Measurements from ENCODE around the gene OR2T2. TPM values are rescaled to one million over a fixed set of nuclear protein-coding genes. Genes with fewer than 3 reads are reported as not detected.
"Not testable (repeated sequence)": the region's sequence is repeated elsewhere in the genome, so short reads cannot be mapped to it uniquely, and the experiment has no call there.

OR2T2 gene
- total and polyA plus RNA-seq, 2 donors (not counting 1 experiment from before 2014, with no cell fraction given), result not detected

GRCh38 chr1:248434913-248435312, 10.5 kb upstream of the OR2T2 start:
- not testable (repeated sequence) for H3K27me3 ChIP-seq (ENCODE audit: control insufficient read depth, insufficient read depth, low read length); H4K20me1 ChIP-seq (ENCODE audit: control insufficient read depth, extremely low read depth, insufficient read depth, low read length); H3K9ac ChIP-seq (ENCODE audit: insufficient read depth, low read length); H3K4me3 ChIP-seq (replicated peaks in 1 of 4; ENCODE audit: control extremely low read depth in 1 of 4, insufficient read depth in 1 of 4, low read depth in 3 of 4, low read length in 4 of 4); H3K79me2 ChIP-seq (ENCODE audit: control insufficient read depth, insufficient read depth, low read length); H3K36me3 ChIP-seq (ENCODE audit: control insufficient read depth, insufficient read depth, low read length); H3K27ac ChIP-seq (ENCODE audit: insufficient read depth, low read length); H3K4me1 ChIP-seq (ENCODE audit: control insufficient read depth, extremely low read depth, insufficient read depth, low read length); H3K4me2 ChIP-seq (ENCODE audit: extremely low read depth, insufficient read depth, low read length); H3K9me3 ChIP-seq (ENCODE audit: control insufficient read depth, insufficient read depth, low read depth, low read length); H2AFZ ChIP-seq (ENCODE audit: low read length); DNase-seq (ENCODE audit: low read depth in 2 of 2)

- H3K4me1 ChIP-seq (ENCODE audit: control insufficient read depth, extremely low read depth, insufficient read depth, low read length); H3K9ac ChIP-seq (ENCODE audit: insufficient read depth, low read length); H3K27ac ChIP-seq (ENCODE audit: insufficient read depth, low read length); H3K4me3 ChIP-seq (replicated peaks in 1 of 4; ENCODE audit: control extremely low read depth in 1 of 4, insufficient read depth in 1 of 4, low read depth in 3 of 4, low read length in 4 of 4); H3K4me2 ChIP-seq (ENCODE audit: extremely low read depth, insufficient read depth, low read length); DNase-seq (ENCODE audit: low read depth in 2 of 2); H3K9me3 ChIP-seq (ENCODE audit: control insufficient read depth, insufficient read depth, low read depth, low read length); H4K20me1 ChIP-seq (ENCODE audit: control insufficient read depth, extremely low read depth, insufficient read depth, low read length); H3K36me3 ChIP-seq (ENCODE audit: control insufficient read depth, insufficient read depth, low read length); H2AFZ ChIP-seq (ENCODE audit: low read length); H3K79me2 ChIP-seq (ENCODE audit: control insufficient read depth, insufficient read depth, low read length); H3K27me3 ChIP-seq (ENCODE audit: control insufficient read depth, insufficient read depth, low read length): not testable (repeated sequence)
Observed at GRCh38 chr1:248436303-248436702, 9.1 kb upstream of the OR2T2 start.

- H3K4me1 ChIP-seq (ENCODE audit: control insufficient read depth, extremely low read depth, insufficient read depth, low read length); H3K4me3 ChIP-seq (replicated peaks in 1 of 4; ENCODE audit: control extremely low read depth in 1 of 4, insufficient read depth in 1 of 4, low read depth in 3 of 4, low read length in 4 of 4); H3K79me2 ChIP-seq (ENCODE audit: control insufficient read depth, insufficient read depth, low read length); H3K4me2 ChIP-seq (ENCODE audit: extremely low read depth, insufficient read depth, low read length); H4K20me1 ChIP-seq (ENCODE audit: control insufficient read depth, extremely low read depth, insufficient read depth, low read length); H3K9ac ChIP-seq (ENCODE audit: insufficient read depth, low read length); H3K36me3 ChIP-seq (ENCODE audit: control insufficient read depth, insufficient read depth, low read length); DNase-seq (ENCODE audit: low read depth in 2 of 2); H3K9me3 ChIP-seq (ENCODE audit: control insufficient read depth, insufficient read depth, low read depth, low read length); H3K27me3 ChIP-seq (ENCODE audit: control insufficient read depth, insufficient read depth, low read length); H2AFZ ChIP-seq (ENCODE audit: low read length); H3K27ac ChIP-seq (ENCODE audit: insufficient read depth, low read length): not testable (repeated sequence)
Observed at GRCh38 chr1:248438668-248439067, 6.8 kb upstream of the OR2T2 start.

- H2AFZ ChIP-seq (ENCODE audit: low read length); H3K36me3 ChIP-seq (ENCODE audit: control insufficient read depth, insufficient read depth, low read length); H3K79me2 ChIP-seq (ENCODE audit: control insufficient read depth, insufficient read depth, low read length); H3K9me3 ChIP-seq (ENCODE audit: control insufficient read depth, insufficient read depth, low read depth, low read length); DNase-seq (ENCODE audit: low read depth in 2 of 2); H3K4me1 ChIP-seq (ENCODE audit: control insufficient read depth, extremely low read depth, insufficient read depth, low read length); H3K27ac ChIP-seq (ENCODE audit: insufficient read depth, low read length); H3K4me3 ChIP-seq (replicated peaks in 1 of 4; ENCODE audit: control extremely low read depth in 1 of 4, insufficient read depth in 1 of 4, low read depth in 3 of 4, low read length in 4 of 4); H3K9ac ChIP-seq (ENCODE audit: insufficient read depth, low read length); H3K4me2 ChIP-seq (ENCODE audit: extremely low read depth, insufficient read depth, low read length); H4K20me1 ChIP-seq (ENCODE audit: control insufficient read depth, extremely low read depth, insufficient read depth, low read length); H3K27me3 ChIP-seq (ENCODE audit: control insufficient read depth, insufficient read depth, low read length): not testable (repeated sequence)
Observed at GRCh38 chr1:248439283-248439682, 6.2 kb upstream of the OR2T2 start.

- not testable (repeated sequence) for H4K20me1 ChIP-seq (ENCODE audit: control insufficient read depth, extremely low read depth, insufficient read depth, low read length); H3K36me3 ChIP-seq (ENCODE audit: control insufficient read depth, insufficient read depth, low read length); H3K4me1 ChIP-seq (ENCODE audit: control insufficient read depth, extremely low read depth, insufficient read depth, low read length); H3K9ac ChIP-seq (ENCODE audit: insufficient read depth, low read length); H3K4me3 ChIP-seq (replicated peaks in 1 of 4; ENCODE audit: control extremely low read depth in 1 of 4, insufficient read depth in 1 of 4, low read depth in 3 of 4, low read length in 4 of 4); H2AFZ ChIP-seq (ENCODE audit: low read length); H3K27me3 ChIP-seq (ENCODE audit: control insufficient read depth, insufficient read depth, low read length); H3K9me3 ChIP-seq (ENCODE audit: control insufficient read depth, insufficient read depth, low read depth, low read length); H3K79me2 ChIP-seq (ENCODE audit: control insufficient read depth, insufficient read depth, low read length); H3K4me2 ChIP-seq (ENCODE audit: extremely low read depth, insufficient read depth, low read length); DNase-seq (ENCODE audit: low read depth in 2 of 2); H3K27ac ChIP-seq (ENCODE audit: insufficient read depth, low read length)
Observed at GRCh38 chr1:248442500-248443277, 2.7 kb upstream of the OR2T2 start.

- not testable (repeated sequence) for H3K36me3 ChIP-seq (ENCODE audit: control insufficient read depth, insufficient read depth, low read length); H3K4me3 ChIP-seq (replicated peaks in 1 of 4; ENCODE audit: control extremely low read depth in 1 of 4, insufficient read depth in 1 of 4, low read depth in 3 of 4, low read length in 4 of 4); H3K27ac ChIP-seq (ENCODE audit: insufficient read depth, low read length); H3K9me3 ChIP-seq (ENCODE audit: control insufficient read depth, insufficient read depth, low read depth, low read length); DNase-seq (ENCODE audit: low read depth in 2 of 2); H4K20me1 ChIP-seq (ENCODE audit: control insufficient read depth, extremely low read depth, insufficient read depth, low read length); H3K4me1 ChIP-seq (ENCODE audit: control insufficient read depth, extremely low read depth, insufficient read depth, low read length); H3K79me2 ChIP-seq (ENCODE audit: control insufficient read depth, insufficient read depth, low read length); H2AFZ ChIP-seq (ENCODE audit: low read length); H3K4me2 ChIP-seq (ENCODE audit: extremely low read depth, insufficient read depth, low read length); H3K9ac ChIP-seq (ENCODE audit: insufficient read depth, low read length); H3K27me3 ChIP-seq (ENCODE audit: control insufficient read depth, insufficient read depth, low read length)
Observed at GRCh38 chr1:248444603-248445002, 834 bp upstream of the OR2T2 start.

All from fibroblast of lung (primary cell).